Mesothelial cell of epicardium (in vitro differentiated cells): ENCODE measurements around the gene TIAM1. TPM values are rescaled to one million over a fixed set of nuclear protein-coding genes. Genes with fewer than 3 reads are reported as not detected.

ENCODE experiments used
- DNase-seq, 2 experiments: peaks; one replicate each; pipeline ENCODE4 v3.0.0; 2021; ENCODE audit warnings: low spot score in 2 of 2; ENCODE audit not compliant: unreplicated experiment in 2 of 2
- H3K27ac Mint-ChIP-seq: 2 replicates; pipeline ENCODE4 v1.8.0; 2021; ENCODE audit warnings: mixed read lengths
- H3K27me3 Mint-ChIP-seq: 2 replicates; pipeline ENCODE4 v1.8.0; 2021; ENCODE audit warnings: low read depth, mixed read lengths
- H3K36me3 Mint-ChIP-seq: 2 replicates; pipeline ENCODE4 v1.8.0; 2021; ENCODE audit warnings: mixed read lengths
- H3K4me1 Mint-ChIP-seq: 2 replicates; pipeline ENCODE4 v1.8.0; 2021; ENCODE audit warnings: mixed read lengths
- H3K4me3 Mint-ChIP-seq: 2 replicates; pipeline ENCODE4 v1.8.0; 2021; ENCODE audit warnings: mild to moderate bottlenecking, moderate library complexity, mixed read lengths
- H3K9me3 Mint-ChIP-seq: 2 replicates; pipeline ENCODE4 v1.8.0; 2021; ENCODE audit warnings: mixed read lengths
- total RNA-seq: library from RNA; stranded (reverse); gene quantifications from 3 replicates; pipeline ENCODE4 v1.2.1, GENCODE V29; 2021
- TF ChIP-seq, protein P1 (sequence below): fragments of 200-600 bp; sonication (generic); IDR thresholded peaks from one replicate; pipeline ENCODE4 v1.5.0; 2021; ENCODE audit warnings: antibody characterized with exemption; ENCODE audit not compliant: unreplicated experiment

The TIAM1 gene
- total RNA-seq, 1 donor from 2014 or later, result 53.4 TPM

DNA sequence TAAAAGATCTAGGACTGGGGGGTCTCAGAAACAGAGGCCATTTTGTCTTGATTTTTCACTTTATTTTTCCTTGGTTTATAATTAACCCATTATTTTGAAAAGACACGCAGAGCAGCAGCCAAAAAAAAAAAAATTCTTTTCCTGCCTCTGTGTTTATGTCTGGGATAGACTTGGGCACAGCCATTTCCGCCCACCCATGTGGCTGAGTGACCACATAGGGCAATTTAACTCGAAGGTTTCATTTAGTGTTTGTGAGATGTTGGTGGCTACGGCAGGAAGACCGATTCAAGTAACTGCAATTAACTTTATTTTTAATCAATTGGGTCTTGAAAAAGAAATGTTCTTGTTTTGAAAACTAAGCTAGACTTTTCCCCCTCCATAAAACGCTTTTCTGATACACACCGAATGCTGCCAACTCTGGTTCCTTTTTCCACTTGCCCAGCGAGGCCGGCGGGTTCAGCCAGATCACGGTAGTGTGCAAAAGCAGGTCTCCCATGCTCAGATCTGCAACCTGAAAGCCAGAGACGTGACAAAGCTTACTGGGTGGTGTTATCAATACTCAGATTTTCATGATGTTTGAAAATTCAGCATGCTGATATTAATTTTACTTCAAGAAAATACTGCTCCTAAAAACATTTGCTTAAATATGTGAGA is 208.4 kb downstream of the TIAM1 start:
- TF ChIP-seq, protein P1, sequence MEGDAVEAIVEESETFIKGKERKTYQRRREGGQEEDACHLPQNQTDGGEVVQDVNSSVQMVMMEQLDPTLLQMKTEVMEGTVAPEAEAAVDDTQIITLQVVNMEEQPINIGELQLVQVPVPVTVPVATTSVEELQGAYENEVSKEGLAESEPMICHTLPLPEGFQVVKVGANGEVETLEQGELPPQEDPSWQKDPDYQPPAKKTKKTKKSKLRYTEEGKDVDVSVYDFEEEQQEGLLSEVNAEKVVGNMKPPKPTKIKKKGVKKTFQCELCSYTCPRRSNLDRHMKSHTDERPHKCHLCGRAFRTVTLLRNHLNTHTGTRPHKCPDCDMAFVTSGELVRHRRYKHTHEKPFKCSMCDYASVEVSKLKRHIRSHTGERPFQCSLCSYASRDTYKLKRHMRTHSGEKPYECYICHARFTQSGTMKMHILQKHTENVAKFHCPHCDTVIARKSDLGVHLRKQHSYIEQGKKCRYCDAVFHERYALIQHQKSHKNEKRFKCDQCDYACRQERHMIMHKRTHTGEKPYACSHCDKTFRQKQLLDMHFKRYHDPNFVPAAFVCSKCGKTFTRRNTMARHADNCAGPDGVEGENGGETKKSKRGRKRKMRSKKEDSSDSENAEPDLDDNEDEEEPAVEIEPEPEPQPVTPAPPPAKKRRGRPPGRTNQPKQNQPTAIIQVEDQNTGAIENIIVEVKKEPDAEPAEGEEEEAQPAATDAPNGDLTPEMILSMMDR, result no peak
- Mint-ChIP-seq H3K4me1 (no peaks in the 10 kb centered on the region), H3K4me3 (no peak overlapping the region), H3K27ac (no peak overlapping the region), H3K36me3 (peaks cover 33% of the 10 kb centered on the region), H3K27me3 (no peaks in the 10 kb centered on the region), H3K9me3 (no peaks in the 10 kb centered on the region)
- DNase-seq, result no peak

DNA sequence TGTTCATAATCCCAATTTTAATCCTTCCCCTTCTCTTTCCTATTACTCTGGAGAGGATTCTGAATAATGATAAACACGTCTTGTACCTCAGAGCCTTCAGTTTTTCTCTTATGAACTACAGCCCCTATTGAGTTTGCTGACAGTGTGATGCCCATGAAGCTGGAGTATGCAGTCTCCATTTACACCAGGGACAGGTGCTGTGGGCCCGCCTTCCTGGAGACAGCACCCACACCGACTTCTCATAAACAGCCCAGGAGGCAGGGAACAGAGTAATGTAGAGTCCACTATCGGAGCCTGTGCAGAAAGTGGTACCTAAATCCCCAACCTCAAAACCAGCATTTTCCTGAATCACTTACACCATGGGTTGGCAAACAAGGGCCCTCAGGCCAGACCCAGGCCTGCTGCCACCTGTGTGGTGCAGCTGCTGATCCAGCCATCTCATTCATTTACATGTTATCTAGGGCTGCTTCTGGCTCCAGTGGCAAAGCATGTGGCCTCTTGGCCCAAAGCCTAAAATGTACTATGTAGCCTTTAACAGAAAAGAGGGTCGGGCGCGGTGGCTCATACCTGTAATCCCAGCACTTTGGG is 210.7 kb downstream of the TIAM1 start:
- Mint-ChIP-seq H3K27me3 (no peaks in the 10 kb centered on the region), H3K27ac (no peak overlapping the region), H3K4me3 (no peak overlapping the region), H3K36me3 (peaks cover 43% of the 10 kb centered on the region), H3K9me3 (no peaks in the 10 kb centered on the region), H3K4me1 (peaks cover 9% of the 10 kb centered on the region)
- TF ChIP-seq, protein P1, result no peak
- no peak for DNase-seq

DNA sequence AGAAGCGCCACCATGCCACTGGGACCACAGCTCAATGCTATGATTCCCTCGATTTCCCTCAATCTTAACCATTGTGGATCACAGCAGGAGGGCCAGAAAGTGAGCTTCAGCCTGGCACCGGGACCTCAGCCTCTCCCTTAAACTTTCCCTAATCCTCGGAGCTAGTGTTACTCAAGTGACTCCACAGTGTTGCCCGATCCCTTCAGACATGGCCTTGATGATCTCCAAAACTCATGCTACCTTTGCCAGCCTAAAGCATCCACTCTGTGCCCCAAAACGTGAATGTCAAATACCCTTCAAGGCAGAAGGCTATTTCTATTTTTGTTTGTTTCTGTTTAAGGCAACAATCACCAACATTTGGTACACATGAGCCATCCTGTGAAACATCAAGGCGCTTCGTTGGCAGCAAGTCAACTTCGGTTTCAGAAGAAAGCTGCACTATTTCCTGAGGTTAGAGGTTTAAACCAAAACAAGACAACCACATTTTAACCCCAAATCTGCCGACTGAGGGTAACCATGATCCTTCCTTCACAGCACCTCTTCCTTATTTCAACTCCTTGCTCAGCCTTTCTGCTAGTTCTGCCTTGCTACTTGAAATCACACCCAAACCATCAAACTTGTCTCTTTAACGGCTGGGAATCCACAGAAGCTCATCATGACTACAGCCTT is 211.4 kb downstream of the TIAM1 start:
- H3K4me1 Mint-ChIP-seq, result peaks cover 13% of the 10 kb centered on the region
- no peaks in the 10 kb centered on the region for H3K9me3 Mint-ChIP-seq
- TF ChIP-seq, protein P1, result no peak
- H3K36me3 Mint-ChIP-seq, result peaks cover 43% of the 10 kb centered on the region
- no peak overlapping the region for H3K4me3 Mint-ChIP-seq
- H3K27me3 Mint-ChIP-seq, result no peaks in the 10 kb centered on the region
- H3K27ac Mint-ChIP-seq, result no peak overlapping the region
- no peak for DNase-seq

DNA sequence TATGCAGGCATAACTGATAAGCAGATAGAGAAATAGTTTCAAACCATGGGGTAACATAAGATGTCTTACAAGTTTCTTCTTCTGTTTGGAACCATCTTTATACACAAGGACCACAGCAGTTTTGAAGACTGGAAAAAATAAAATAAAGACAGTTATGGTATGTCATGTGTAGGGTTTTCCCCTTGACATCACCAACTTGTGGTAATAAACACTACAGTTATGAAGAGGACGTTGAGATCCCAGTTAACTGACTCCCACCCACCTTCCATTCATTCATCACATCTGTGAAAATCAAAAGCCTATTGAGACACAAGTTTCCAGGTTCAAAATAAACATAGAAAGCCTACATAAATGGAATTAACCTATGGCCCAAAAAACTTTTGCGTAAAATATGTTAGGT is 213.2 kb downstream of the TIAM1 start:
- TF ChIP-seq, protein P1, result no peak
- H3K36me3 Mint-ChIP-seq, result peaks cover 46% of the 10 kb centered on the region
- H3K27ac Mint-ChIP-seq, result no peak overlapping the region
- no peak for DNase-seq
- H3K4me3 Mint-ChIP-seq, result no peak overlapping the region
- peaks cover 13% of the 10 kb centered on the region for H3K4me1 Mint-ChIP-seq
- H3K9me3 Mint-ChIP-seq, result no peaks in the 10 kb centered on the region
- no peaks in the 10 kb centered on the region for H3K27me3 Mint-ChIP-seq

DNA sequence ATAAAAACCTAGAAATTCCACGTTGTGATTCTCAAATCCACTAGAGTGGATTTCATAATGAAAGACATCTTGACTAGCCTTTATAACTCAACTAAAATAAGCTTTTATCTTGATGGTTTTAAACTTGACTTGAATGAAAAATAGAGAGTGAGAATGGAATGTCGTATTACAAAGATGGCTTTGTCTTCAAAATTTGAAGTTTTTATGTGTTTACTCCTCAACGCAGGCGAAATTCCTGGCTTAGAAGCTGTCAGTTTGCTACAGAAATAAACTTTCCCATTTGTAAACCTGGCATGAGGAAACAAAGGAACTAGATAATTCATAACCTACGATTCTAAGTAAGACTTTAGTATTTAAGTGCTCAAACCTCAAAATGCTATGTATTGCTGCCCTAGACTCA is 215.8 kb downstream of the TIAM1 start:
- TF ChIP-seq, protein P1, result no peak
- Mint-ChIP-seq H3K36me3 (peaks cover 34% of the 10 kb centered on the region), H3K27ac (peak overlapping the region; percentile 54), H3K4me1 (peaks cover 13% of the 10 kb centered on the region), H3K27me3 (no peaks in the 10 kb centered on the region), H3K4me3 (no peak overlapping the region), H3K9me3 (no peaks in the 10 kb centered on the region)
- no peak for DNase-seq
